SH-SY5Y (cell line): ENCODE data around the gene EI24.

Source experiments
- GATA2 ChIP-seq: IDR thresholded peaks from 2 replicates; pipeline ENCODE4 v1.6.1; 2011; ENCODE audit warnings: mild to moderate bottlenecking, low read depth, low read length
- GATA3 ChIP-seq: IDR thresholded peaks from 2 replicates; pipeline ENCODE4 v1.6.1; 2011; ENCODE audit warnings: low read depth, mild to moderate bottlenecking, low read length, moderate library complexity

Gene EI24

DNA sequence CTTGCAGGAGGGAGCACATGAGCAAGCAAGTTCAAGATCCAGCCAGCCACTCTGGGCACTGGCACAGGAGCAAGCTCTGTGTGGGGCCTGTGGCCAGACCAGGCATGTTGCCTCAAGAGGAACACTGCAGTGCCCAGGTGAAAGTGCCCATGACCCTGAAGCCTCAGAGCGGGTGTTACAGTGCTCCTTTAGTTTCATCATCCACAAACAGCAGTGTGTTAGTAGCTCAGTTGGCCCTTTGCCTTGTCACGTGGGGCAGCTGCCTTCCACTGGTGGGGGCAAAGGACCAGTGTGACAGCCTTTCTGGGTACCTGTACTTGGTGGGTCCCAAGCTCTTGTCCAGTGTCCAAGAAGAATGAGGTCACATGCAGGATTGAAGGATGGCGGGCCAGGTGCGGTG, 3.0 kb upstream of the EI24 start:
- TF ChIP-seq GATA2 (no peak), GATA3 (no peak)

DNA sequence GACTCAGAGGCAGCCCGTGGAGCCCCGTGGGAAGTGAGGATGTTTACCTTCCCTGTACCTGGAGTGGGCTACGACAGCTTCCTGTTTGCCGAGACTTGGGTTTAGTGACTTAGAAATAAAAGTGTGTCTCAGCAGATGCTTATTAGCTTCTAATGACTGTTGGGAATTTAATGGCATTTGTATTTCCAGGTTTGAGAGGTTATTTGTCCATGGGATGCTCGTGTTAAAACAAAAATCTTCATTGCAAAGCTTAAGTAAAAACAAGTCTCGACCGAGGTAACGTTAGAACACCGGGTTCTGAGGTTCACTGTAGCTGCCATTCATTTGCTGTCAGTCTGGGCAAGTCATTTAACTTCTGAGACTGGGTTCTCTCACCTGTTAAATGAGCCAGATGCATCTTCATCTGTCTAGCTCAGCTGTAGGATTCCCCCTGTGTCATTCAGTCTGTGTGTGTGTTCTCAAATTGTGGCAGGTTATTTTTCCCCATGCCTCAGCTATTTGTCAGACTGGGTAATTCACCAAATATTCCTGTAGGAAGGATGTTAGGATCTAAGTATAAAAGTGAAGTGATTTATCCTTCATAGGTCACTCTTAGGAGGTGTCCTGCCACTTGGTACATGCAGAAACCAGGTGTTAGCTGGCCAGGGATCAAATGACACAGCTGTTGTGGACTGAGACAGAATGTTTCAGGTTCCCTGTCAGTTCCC, 791 bp downstream of the EI24 start:
- no peak for TF ChIP-seq GATA2
- TF ChIP-seq GATA3 = no peak

GRCh38 chr11:125570952-125571351, 1.7 kb downstream of the EI24 start:
- TF ChIP-seq GATA3 (no peak), GATA2 (no peak)

DNA sequence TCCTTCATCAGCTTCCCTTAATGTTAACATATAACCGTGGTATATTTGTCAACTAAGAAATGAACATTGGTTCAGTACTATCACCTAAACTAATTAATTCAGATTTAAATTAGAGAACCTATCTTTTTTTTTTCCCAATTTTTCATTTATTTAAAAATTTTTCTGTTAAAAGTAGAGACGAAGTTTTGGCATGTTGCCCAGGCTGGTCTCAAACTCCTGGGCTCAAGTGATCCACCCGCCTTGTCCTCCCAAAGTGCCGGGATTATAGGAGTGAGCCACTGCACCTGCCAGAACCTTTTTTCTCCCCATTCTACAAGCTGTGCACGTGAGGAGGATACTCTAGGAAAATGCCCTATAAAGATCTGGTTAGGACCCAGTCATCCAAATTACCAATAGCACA, 3.6 kb downstream of the EI24 start:
- no peak for TF ChIP-seq GATA2
- no peak for TF ChIP-seq GATA3

DNA sequence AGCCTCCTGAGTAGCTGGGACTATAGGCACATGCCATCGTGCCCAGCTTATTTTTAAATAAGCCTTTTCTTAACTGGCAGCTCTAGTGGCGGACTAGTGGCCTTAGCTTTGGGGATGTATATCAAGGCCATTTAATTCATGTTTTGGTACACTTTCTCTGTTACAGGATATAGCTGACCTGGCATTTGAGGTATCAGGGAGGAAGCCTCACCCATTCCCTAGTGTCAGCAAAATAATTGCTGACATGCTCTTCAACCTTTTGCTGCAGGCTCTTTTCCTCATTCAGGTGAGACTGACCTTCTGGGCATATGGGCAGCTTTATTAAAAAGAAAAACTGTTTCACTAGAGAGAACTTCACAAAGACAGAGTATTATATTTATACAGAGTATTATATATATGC, 9.5 kb downstream of the EI24 start:
- TF ChIP-seq GATA2 = no peak
- no peak for TF ChIP-seq GATA3

- TF ChIP-seq GATA2 (no peak), GATA3 (no peak)
Observed at GRCh38 chr11:125579811-125580210, 10.5 kb downstream of the EI24 start.

DNA sequence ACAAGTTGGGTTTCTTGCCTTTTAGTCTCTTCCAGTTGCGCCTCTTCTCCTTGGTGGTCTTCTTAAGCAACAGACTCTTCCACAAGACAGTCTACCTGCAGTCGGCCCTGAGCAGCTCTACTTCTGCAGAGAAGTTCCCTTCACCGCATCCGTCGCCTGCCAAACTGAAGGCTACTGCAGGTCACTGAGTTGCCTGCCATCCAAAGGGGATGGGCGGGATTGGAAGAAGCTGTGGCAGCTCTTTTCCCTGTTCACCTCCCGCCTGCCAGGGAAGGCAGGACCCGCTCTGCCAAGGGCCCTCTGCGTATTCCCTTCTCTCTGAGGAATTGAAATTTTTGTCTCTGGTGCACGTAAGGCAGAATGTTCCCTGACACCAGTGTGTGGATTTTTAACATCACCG, 14.2 kb downstream of the EI24 start:
- TF ChIP-seq GATA3 (no peak), GATA2 (no peak)

DNA sequence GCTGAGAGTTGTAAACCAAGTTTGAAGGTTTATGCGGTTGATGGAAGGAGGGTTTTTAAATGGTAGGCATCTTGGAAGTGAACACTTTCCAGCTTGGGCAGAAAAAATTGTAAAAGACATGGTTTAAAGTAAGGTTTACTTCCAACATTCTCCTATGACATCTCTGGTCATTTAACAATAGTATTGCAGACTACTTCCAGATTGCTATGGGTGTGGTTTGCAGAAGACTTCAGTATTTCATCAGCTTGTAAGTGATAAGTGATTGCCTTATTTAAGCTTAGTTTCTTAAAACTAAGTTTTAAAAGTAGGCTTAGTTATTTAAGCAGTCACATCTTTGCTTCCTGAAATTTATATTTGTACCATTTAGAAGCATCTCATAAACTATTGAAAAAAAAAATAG, 16.2 kb downstream of the EI24 start:
- TF ChIP-seq GATA2 (no peak), GATA3 (no peak)

DNA sequence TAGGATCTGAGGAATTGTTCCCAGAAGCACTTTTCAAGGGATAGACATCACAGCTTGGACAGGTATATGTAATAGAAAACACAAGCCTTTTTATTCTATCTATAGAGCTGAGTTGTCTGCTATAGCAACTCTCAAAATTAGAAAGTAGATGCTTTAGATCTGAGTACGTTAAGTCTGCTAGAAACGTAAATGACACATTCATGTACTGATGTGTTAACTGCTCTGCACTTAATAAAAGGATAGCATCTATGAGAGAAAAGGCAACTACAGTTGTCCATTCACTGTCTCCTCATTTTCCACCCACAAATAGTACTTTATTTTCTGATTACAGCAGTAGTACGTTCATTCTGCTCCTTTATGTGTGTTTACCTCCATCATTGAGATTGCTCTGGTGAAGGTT, 17.3 kb downstream of the EI24 start:
- TF ChIP-seq GATA2 = no peak
- no peak for TF ChIP-seq GATA3

GRCh38 chr11:125587480-125587879, 18.2 kb downstream of the EI24 start:
- TF ChIP-seq GATA2 = no peak

- no peak for TF ChIP-seq GATA2
- no peak for TF ChIP-seq GATA3
Observed at GRCh38 chr11:125588505-125588904, 19.2 kb downstream of the EI24 start.

DNA sequence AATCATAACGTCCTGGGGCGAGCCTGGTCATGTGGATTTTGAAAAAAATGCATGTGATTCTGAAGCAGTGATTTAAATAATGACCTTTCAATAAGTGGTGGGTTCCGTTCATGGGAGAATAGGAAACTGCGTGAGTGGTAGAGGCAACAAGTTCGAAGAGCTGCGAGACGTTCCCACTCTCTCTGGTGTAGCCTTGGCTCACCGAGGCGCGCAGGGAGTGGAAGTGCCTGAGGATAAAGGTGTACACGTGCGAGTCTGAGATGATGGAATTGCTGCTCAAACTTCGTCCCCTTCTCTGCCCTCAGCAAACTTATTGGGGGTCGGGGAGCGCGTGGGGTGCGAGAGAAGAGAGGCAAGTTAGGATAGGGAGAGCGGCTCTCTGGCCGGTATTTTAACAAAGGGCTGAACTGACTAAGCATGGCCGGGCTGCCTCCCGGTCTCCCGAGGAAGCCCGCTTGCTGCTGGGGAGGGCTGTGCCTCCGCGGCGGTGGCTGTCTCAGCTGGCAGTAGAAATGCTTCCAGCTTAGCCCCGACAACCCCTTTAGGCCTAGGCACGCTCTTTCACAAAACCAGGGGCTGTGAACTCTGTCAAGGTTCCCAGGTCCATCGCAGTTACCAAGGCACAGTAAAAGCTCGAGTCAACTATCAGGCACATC, 22.5 kb downstream of the EI24 start:
- TF ChIP-seq GATA2 = no peak
- TF ChIP-seq GATA3 = no peak

DNA sequence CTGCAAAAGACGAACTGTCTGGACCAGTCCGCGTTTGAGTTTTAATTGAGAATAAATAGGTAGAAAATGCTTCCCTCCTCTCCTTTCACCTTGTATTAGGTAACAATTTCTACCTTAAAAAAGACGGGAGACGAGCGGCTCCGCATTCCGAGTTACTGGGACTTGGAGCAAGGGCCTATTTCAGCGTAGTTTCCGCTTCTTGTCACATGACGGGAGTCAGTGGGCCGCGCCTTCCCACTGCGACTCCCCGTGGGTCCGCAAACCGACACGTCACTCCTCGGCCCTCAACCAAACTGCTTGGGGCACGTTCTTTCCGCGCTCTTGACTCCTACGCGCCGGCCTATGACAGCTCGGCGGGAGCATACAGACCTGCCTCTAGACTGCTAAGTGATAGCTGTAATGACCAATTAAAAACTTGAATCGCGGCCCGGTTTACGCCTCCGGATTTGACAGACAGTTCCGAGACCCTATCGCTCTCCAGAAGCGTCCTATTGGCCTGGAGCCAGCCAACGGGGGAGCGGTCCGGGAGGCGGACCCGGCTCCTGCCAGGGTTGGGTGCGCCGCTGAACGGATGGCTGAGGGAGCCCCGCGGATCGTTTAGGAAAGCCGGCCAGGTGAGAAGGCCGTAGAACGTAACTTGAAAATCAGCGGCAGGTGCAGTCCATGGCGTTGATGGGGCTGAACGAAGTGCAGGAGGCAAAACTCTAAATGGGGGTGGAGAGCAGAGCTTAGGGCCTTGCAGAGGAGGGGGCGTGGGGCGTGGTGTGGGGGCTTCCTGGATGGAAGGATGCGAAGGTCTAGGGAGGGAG, 23.2 kb downstream of the EI24 start, which contains the start of gene STT3A:
Gene STT3A, plus strand, starts transcription at position 548 of the 809 bp plus-strand sequence. CDS start 3,064 bp downstream, outside the sequence.
- TF ChIP-seq GATA2 (no peak), GATA3 (no peak)

- TF ChIP-seq GATA2 = no peak
- no peak for TF ChIP-seq GATA3
Observed at GRCh38 chr11:125593114-125593820, 24.0 kb downstream of the EI24 start.
